DND-41 (cell line): ENCODE measurements around the gene PPIP5K2.

Experiments
- CTCF ChIP-seq: IDR thresholded peaks from 2 replicates; pipeline ENCODE4 v1.5.1; 2012; ENCODE audit warnings: borderline replicate concordance, low read length, moderate library complexity, mild to moderate bottlenecking; ENCODE audit not compliant: poor library complexity, severe bottlenecking; ENCODE audit errors: extremely low read depth
- EZH2 ChIP-seq: IDR thresholded peaks from 3 replicates; pipeline ENCODE4 v1.6.1; 2012; ENCODE audit warnings: borderline replicate concordance, low read depth, mild to moderate bottlenecking, moderate library complexity, low read length, inconsistent platforms; ENCODE audit not compliant: severe bottlenecking

GRCh38 chr5:103135461-103135860, 15.4 kb downstream of the PPIP5K2 start:
- TF ChIP-seq CTCF (no peak), EZH2 (no peak)
